ENCODE measurements around the gene ADAMTS8.
"Not testable (repeated sequence)": the region's sequence is repeated elsewhere in the genome, so short reads cannot be mapped to it uniquely, and the experiment has no call there.

The ADAMTS8 gene

DNA sequence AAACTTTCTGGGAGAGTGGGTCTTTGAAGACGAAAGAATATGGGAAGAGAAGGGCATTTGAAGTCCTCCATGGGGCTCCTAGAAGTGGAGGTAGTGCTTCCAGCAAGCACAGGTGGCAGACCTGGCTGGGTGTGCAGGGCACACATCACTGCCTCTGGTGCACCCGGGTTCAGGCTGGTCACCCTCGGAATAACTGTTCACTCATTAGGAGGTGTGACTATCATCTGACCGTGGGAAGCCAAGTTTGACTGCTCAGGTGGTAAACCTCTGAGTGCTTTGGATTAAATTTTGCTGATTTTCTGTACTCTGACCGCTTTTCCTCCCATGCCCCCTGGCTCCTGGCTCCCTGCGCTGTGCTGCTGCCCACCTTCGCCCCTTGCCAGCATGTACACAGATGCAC, 31.1 kb upstream of the ADAMTS8 start:
- FAIRE-seq = no peak

DNA sequence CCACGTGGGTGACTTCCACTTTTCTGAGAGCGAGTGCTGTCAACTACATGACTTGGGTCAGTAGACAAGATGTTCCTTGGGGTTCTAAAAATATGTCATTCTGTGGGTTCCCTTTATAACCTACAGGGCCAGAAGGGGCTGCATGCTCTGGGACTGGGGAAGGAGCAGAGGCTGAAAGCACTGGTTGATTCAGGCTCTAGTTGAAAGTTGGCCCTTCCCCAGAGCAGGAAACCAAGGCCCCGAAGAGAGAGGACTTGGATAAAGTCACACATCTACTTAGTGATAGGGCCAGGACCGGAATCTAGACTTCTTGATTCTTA, 30.0 kb upstream of the ADAMTS8 start:
- no peak for FAIRE-seq

DNA sequence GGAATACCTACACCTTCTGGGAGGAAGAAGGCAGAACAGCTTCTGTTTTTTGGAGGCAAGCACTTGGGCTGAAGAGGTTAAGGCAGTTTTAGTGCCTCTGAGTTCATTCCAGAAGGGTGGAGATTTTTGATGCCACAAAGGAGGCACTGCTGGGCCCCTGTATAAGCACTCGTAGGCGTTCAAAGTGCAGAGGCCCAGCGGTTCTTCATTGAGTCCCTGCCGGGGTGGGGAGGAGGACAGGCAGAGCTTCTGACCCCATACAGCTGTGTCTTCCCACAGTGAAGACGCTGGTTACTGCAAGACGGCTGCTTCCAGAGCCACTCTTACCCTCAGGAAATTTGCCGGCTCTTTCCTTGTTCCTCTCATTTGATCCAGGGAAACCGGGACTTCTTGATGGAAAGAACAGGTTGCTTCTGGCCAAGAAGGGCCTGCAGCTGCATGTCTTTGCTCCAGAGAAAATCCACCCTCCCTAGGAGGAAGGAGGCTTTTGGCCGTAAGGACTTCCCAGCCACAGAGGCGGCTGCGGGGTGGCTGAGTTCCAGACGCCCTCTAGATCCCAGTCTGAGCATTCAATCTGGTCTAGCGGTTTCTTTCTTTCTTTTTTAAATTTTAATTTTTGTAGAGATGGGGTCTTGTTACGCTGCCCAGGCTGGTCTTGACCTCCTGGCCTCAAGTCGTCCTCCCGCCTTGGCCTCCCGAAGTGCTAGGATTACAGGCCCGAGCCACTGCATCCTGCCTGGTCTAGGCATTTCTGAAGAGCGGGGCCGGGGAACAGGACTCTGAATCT, 29.4 kb upstream of the ADAMTS8 start:
- FAIRE-seq = no peak

DNA sequence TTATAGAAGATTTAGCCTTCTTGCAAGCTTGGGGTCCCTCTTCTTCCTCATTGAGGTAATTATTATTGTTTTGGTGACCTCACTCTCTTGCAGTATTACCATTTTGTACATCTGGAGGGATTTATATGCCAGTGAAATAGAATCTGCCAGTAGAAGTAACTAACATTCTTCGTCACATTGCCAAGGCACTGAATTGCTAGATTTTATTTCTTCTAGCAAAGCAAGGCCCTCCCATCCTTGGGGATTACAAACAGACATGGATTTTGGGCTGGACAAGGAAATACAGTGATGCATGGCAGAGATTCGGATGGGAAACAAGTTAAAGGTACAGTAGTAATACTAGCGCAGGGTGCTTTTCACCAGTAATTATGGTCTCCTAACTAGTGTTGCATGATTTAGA, 27.9 kb upstream of the ADAMTS8 start:
- FAIRE-seq = no peak

DNA sequence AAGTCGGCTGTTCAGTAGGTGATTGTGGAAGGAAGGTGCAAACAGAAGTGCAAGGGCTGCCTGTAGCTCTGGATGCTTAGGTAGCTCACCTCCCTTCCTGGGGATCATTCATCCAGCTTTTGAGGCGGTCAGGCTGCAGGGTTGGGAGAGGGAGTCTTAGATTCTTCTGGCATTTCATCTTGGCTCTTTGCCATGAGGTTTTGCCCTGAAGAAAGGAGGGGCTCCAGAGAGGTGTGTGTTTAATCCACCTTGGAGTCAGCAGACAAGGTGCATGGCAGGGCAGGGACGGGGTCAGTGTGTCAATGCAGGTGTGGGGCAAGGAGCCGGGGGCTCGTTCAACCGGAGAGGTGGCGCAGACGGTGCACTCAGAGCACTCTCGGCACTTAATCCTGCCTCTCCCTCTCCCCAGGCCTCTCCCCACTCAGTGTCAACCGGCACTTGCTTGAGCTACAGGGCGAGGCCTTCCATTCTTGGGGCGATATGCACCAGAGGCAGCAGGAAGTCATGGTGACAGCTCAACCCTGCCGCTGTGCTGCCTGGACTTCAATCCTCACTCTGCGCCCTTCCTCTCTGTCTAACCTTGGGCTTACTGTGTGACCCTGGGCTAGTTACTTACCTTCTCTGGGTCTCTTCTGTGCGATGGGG, 27.2 kb upstream of the ADAMTS8 start:
- FAIRE-seq = no peak

DNA sequence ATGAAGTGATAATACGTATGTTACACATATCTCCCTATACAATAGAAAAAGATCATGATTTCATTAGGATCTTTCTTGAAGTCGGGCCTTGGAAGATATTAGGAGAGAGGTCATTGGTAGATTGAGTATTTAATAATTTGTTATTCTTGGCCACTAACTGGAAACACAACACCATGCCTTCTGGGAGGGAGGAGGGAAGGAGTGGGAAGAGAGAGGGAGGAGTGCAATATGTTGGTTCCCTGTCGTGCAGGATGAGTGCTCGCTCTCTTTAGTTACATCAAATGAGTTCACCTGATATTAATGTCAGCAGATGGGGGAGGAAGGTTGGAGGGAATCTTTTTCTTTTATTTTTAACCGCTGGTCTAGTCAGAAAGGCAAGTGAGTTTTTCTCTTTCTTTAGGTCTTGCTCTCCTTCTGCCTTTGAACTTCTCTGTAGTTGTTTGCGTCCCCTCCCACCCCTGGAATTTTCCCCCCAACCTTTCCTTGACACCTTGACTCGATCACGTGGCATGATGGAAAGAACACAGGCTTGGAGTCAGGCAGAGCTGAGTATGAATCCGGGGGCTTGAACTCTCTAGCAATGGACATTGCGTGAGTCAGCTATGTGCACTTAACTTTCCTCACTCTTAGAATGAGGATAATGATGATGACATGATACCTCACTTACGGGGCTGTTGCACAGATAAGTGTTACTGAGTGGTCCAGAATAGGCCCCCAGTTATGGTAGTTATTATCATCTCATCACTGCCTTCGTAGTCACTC, 26.3 kb upstream of the ADAMTS8 start:
- FAIRE-seq = no peak

DNA sequence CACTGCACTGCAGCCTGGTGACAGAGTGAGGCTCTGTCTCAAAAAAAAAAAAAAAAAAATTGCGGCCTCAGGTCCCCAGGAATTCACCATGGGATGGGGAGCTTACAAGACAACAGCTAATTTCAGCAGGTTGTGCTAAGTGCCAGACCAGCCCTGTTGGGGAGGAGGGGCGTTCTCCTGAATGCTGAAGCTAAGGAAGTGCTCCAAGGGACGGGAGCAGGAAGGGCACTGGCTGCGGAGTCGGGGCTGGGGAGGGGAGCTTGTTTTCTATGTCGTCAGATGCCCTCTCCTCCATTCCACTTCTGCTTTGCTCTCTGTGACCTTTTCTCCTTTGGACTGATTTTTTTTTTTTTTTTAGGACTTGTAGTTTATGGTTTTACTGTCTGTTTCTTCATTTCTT, 24.5 kb upstream of the ADAMTS8 start:
- FAIRE-seq = no peak

DNA sequence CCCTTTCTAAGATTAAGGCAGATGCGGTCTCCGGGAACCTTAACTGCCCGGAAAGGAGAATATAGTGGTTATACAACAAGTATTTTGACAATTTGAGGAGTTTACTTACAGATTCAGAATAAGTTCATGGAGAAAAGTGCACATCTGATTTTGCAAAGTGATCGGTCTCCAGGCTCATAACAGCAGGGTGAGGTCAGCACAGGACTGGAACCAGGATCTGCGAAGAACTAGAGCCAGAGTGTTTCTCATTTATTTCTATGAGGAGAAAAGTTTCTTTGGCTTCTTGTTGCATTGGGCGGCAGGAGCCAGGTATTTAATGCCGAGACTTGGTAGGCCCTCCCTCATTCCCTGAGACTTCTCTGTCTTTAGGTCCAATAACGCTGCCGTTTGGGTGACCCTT, 23.8 kb upstream of the ADAMTS8 start:
- no peak for FAIRE-seq

DNA sequence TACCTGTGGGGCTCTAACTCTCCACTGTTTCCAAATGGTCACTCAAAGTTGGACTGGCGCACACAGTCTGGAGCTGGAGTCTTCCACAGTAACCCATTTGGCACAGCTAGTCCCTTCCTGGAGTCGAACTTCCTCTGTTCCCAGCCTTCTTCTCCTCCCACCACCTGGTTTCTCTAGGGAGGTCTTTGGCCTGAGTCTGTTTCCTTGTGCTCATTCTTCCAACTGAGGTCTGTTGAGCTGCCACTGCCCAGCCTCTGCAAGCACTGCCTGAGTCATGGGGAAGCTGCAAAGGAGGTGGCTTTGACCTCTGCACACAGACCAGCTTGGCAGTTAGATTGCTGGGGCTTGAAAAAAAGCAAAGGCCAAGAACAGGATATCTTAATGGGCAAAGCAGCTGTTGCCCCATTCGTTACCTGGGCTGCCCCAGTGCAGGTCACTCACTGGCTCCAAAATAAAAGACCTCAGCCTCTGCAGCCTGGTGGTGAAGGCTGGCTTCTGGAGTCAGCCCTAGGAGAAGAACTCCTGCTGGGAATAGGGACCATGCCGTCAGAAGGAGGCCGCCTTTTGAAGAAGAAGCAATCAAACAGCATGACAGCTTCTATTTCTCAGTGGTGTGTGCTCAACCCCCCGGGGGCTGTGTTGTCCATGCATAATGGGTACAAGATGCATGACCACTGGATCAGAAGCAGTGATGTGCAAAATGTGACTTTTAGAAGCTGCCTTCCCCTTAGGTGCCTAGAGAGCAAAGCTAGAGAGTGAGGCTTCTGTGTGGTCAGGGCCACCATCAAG, 23.0 kb upstream of the ADAMTS8 start:
- no peak for FAIRE-seq

DNA sequence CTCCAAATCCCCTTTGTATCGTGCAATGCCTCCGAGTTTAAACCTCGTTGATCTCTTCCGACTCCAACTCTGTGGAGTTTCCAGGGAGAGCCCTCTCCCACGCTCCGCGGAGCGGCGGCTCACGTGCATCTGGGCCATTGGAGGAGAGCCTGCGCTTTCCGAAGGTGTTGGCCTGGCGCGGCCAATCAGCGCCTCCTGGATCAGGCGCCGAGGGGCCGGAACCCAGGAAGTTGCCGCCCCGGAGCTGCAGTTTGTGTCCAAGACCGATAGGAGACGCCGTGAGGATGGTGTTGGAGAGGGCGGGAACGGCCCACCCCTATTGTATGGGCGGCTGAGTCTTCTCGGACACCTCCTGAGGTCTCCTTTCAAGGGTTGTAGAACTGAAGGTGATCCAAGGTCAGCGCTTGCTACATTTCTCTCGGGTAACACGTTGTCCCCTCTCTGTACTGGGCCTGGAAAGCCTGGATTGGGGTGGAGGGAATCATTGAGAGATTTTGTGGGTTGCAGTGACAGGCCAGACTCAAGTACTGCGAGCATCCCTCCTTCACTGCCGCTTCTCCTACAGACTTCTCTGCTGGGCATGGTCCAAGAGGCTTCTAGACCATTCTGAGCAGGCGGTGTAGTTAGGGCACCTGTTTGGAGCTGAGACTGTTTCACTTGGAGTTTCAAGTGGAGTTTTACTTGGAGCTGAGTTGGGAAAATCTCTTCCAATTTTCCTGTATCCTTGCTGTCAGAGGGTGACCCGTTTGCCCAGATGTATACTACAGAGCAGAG, 21.8 kb upstream of the ADAMTS8 start:
- FAIRE-seq = no peak

DNA sequence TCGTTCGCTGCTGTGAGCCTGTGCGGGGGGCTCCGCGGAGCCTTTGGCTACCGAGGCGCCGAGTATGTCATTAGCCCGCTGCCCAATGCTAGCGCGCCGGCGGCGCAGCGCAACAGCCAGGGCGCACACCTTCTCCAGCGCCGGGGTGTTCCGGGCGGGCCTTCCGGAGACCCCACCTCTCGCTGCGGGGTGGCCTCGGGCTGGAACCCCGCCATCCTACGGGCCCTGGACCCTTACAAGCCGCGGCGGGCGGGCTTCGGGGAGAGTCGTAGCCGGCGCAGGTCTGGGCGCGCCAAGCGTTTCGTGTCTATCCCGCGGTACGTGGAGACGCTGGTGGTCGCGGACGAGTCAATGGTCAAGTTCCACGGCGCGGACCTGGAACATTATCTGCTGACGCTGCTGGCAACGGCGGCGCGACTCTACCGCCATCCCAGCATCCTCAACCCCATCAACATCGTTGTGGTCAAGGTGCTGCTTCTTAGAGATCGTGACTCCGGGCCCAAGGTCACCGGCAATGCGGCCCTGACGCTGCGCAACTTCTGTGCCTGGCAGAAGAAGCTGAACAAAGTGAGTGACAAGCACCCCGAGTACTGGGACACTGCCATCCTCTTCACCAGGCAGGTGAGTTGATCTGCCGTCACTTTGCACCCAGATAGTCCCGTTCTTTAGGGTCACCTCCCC, 21.0 kb upstream of the ADAMTS8 start:
- no peak for FAIRE-seq

DNA sequence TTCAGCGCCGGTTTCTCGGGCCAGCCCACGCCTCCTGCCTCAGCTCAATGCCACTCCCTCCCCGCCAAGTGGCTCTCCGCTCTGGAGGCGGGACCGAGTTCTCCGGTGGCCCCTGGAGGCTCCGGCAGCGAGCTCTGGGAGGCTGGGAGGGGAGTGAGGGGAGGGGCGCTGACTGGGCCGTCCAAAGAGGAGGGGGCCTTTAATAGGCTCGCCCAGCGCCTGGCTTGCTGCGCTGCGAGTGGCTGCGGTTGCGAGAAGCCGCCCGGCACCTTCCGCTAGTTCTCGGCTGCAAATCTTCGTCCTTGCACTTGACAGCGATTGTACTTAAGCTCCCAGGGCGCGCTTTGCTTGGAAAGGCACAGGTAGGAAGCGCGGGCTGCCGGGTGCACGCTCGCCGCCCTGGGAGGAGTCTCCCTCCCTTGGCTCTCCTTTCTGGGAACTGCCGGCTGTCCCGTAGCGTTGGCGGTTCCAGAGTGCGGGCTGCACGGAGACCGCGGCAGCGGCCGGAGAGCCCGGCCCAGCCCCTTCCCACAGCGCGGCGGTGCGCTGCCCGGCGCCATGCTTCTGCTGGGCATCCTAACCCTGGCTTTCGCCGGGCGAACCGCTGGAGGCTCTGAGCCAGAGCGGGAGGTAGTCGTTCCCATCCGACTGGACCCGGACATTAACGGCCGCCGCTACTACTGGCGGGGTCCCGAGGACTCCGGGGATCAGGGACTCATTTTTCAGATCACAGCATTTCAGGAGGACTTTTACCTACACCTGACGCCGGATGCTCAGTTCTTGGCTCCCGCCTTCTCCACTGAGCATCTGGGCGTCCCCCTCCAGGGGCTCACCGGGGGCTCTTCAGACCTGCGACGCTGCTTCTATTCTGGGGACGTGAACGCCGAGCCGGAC, 20.3 kb upstream of the ADAMTS8 start, which contains the start of gene ADAMTS15:
ADAMTS15 (plus strand) TSS at position 230 of the 894 bp plus-strand sequence; CDS start at position 559, 329 bp downstream.
- FAIRE-seq = no peak

DNA sequence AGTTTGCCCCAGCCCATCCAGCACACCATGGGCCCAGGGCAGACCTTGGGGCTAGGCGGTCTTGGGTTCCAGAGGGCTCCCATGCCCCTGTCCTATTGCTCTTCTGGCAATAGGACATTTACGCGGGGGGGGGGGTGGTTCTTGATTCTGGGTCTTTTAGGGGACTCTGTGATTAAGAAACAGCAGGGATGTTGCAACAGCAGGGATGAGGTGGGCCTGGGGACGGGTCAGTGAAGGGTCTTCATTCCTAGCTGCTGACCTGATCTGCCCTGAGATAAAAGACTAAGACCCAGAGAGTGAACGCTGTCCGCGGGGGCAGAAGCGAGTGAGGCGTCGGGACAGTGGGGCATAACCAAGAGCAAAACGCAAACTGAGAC, 19.6 kb upstream of the ADAMTS8 start:
- no peak for FAIRE-seq

DNA sequence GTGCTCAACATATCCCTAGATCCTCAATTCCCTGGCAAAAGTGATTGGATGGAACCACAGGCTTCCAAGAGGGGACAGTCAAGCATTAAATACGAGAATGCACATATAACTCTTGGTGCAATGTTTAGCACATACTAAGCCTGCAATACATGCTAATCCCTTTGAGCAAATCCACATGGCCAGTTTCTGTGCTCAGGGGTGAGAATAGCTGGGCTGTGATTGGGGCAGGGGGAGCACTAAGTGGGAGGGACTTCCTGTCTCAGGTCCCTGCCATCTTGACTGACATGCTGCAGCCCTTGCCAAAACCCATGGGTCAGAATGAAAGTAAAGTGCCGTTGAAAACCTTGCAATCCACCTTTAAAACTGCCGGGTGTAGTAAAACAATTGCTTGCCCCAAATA, 17.4 kb upstream of the ADAMTS8 start:
- no peak for FAIRE-seq

DNA sequence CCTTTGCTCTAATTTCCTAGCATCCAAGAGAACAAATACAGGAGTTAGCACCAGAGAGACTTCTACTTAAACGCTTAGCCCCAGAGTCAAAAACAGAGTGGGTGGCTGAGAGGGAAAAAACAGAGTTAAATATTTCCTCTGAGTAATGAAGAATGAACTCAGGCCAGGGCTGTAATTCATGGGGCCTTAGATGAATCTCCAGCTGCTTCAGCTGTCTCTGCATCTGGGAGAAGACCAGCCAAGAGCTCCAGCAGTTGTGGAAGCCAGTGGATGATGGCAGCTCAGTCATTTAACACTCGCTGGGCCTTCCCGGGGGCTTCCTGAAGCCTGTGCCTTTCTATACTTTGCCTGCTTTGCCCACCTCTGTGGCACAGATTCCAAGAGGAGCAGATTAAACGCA, 14.3 kb upstream of the ADAMTS8 start:
- FAIRE-seq = no peak

DNA sequence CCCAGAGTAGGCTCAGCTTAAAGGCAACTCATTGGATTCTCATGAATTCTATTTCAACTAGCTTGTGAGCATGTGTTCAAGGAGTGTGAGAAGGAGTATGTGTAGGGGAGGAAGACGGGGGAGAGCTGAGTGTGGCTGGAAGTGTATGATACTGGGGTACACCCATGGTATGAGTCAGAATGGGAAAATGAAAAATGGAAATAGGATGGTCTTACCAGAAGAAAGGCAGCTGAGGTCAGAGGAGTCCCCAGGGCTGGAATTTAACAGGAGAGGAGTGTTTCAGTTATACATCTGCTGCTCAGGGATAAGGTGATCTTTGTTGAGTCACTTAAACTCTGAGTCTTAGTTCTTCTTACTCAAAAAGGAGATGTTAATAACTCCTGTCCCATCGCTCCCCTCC, 13.3 kb upstream of the ADAMTS8 start:
- FAIRE-seq = no peak

DNA sequence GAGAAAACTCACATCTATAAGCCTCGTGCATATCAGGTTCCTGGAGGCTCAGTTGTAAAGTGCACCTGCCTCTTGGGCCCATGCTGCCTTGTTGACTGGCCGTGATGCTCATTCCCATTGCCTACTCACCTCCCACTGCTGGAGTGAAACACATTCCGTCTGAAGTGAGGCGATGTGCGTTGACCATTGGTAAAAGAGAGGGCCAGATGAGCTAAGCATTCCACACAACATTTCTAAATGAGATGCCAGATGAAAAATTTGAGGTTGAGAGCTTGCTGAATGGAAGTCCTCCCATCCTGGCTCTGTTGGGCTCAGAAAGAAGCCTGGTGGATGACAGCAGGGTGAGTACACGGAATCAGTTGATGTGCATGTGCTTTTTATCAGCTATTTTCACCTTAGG, 11.5 kb upstream of the ADAMTS8 start:
- no peak for FAIRE-seq

DNA sequence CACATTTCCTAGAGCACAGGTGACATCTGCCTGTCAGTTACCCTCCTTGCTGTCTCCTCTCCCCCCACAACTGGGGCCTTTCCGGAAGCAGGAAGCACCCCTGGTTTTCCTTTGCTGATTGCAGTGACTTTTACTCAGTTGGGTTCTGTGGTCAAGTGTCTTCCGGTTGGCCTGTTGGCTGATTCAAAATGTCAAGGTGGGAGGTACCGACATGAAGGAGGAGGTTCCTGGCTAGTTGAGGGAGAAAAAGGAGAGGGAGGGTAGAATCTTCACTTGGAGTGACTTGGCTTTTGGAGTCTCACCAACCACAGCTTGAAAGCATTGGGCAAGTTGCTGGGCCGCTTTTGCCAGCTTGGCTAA, 10.7 kb upstream of the ADAMTS8 start:
- FAIRE-seq = no peak

DNA sequence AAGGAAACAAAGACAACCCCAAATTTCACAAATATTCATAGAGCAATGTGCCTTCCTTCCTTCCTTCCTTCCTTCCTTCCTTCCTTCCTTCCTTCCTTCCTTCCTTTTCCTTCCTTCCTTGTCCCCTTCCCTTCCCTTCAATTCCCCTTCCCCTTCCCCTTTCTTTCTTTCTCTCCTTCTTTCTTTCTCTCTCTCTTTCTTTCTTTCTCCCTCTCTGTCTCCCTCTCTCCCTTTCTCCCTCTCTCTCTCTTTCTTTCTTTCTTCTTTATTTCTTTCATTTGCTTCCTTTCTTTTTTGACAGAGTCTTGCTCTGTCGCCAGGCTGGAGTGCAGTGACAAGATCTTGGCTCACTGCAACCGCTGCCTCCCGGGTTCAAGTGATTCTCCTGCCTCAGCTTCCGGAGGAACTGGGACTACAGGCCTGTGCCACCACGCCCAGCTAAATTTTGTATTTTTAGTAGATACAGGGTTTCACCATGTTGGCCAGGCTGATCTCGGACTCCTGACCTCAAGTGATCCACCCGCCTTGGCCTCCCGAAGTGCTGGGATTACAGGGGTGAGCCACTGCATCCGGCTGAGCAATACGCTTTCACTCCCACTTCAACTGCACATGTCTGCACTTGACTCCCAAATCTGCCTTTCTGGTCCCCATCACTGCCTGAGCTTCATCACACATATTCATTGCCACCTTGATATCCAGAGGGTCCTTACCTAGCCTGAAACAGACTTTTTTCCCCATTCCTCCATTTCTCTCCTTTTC, 10.2 kb upstream of the ADAMTS8 start:
- FAIRE-seq = not testable (repeated sequence)

DNA sequence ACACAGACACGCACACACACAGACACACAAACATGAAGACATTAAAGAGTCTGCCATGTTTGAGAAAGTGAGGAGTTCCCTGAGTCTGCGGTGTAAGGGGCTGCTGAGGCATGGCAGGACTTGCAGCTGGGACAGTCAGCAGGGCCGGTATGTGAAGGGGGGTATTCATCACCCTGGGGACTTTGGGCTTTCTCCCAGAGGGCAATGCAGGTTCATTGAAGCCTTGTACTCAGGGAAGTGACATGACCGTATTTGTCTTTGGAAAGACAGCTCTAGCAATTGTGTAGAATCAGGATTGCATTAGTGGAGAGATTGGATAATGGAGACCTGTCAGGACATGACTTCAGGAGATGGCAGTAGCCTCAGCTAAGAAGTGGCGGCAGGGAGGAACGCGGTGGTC, 9.4 kb upstream of the ADAMTS8 start:
- FAIRE-seq = no peak
